Measurements from ENCODE around the gene GTF3C1.

The GTF3C1 gene

DNA sequence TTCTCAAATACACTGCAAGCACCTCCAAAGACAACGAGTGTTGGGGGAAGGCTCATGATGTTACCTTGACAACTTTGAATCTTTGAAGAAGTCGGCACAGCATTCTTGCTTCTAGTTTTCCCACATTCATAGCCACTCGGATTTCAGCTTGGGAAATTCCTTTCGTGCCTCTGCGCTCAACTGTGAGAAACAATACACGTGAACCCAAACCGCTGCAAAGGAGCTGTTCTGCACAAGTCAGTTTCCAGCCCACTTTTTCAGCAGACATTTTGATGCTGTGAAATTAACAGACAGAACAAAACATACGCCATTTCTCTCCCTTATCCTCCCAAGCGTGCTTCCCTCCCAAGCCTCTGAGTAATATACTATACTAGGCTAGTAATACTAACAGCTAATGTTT is 41.2 kb downstream of the GTF3C1 start:
- Histone ChIP-seq H3K27me3 (ENCODE audit: control insufficient read depth in 5 of 5, insufficient read depth in 4 of 5, low read length in 5 of 5) (no peaks in the 10 kb centered on the region), H3K4me3 (ENCODE audit: low read depth in 1 of 5, low read length in 5 of 5) (no peak overlapping the region), H3K27ac (ENCODE audit: low read depth, low read length) (no peak overlapping the region), H3K9me3 (ENCODE audit: control insufficient read depth in 5 of 5, low read length in 5 of 5) (no peaks in the 10 kb centered on the region), H3K9ac (ENCODE audit: low read length in 5 of 5) (no peak overlapping the region), H3K36me3 (ENCODE audit: control insufficient read depth in 5 of 5, insufficient read depth in 5 of 5, low read length in 5 of 5) (peaks cover 12 to 97% (median 82%) of the 10 kb centered on the region in 5 donors), H3K4me1 (ENCODE audit: control insufficient read depth in 5 of 5, insufficient read depth in 5 of 5, low read length in 5 of 5) (peaks cover 0 to 7% (median 0%) of the 10 kb centered on the region in 5 donors)

DNA sequence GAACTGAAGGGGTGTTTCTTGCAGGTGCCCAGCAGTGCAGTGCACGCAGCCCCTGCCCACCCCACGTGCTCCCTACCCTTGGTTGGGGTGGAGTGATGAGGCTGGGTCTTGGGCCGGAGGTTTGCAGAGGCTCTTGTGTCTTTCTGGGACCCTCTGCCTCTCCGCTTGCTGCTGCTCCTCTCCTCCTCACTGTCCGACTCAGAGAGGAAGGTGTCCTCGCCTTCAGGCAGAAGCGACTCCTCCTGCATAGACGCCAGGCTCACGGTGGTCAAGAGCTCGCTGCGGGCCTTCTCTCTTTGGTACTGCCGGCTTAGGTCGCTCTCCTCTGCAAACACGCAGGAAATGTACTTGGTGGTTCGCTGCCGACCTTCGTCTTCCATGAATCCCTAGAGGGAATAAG is 42.9 kb downstream of the GTF3C1 start:
- H3K9ac ChIP-seq (ENCODE audit: low read length in 5 of 5), result no peak overlapping the region
- no peaks in the 10 kb centered on the region for H3K27me3 ChIP-seq (ENCODE audit: control insufficient read depth in 5 of 5, insufficient read depth in 4 of 5, low read length in 5 of 5)
- H3K36me3 ChIP-seq (ENCODE audit: control insufficient read depth in 5 of 5, insufficient read depth in 5 of 5, low read length in 5 of 5), result peaks cover 13 to 97% (median 91%) of the 10 kb centered on the region in 5 donors
- no peaks in the 10 kb centered on the region for H3K9me3 ChIP-seq (ENCODE audit: control insufficient read depth in 5 of 5, low read length in 5 of 5)
- peaks cover 0 to 7% (median 0%) of the 10 kb centered on the region in 5 donors for H3K4me1 ChIP-seq (ENCODE audit: control insufficient read depth in 5 of 5, insufficient read depth in 5 of 5, low read length in 5 of 5)
- H3K27ac ChIP-seq (ENCODE audit: low read depth, low read length), result no peak overlapping the region
- H3K4me3 ChIP-seq (ENCODE audit: low read depth in 1 of 5, low read length in 5 of 5), result no peak overlapping the region

DNA sequence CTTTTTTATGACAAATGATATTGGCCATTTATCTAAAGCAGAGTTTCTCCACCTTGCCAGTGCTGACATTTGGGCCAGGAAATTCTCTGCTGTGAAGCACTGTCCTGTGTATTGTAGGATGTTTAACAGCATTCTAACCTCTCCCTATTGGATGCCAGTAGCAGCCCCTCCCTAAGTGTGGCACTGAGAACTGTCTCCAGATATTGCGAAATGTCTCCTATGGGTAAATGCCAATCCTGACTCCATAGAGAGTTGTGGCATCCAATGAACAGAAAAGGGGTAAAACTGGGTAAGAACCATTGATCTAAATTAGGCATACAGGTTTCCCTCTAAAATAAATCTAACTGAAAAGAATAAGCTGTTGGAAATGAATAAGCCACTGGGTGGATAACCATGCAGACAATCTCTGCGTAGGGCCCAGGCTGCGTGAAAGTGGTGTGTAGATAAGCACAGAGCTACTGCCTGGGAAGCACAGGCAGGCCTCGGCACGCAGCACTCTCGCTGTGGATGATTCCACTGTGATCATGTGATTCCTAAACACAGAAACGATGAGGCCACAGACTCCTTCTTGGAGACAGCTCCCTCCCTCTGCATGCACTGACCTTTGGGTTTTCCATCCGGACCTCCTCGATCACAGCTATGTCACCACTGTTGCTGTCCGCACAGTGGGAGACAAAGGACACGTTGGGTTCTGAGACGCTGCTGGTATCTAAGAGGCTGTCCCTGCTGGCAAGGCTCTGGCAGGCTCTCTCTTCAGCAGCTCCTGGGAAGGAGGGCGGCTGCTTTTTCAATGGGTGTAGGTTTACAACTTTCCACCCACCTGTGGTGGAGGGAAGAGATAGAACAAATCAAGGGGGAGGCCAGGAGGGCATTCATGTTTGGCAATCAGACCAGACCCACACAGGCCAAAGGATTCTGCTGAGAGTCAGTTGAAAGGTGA is 44.1 kb downstream of the GTF3C1 start:
- Histone ChIP-seq H3K4me3 (ENCODE audit: low read depth in 1 of 5, low read length in 5 of 5) (no peak overlapping the region), H3K27me3 (ENCODE audit: control insufficient read depth in 5 of 5, insufficient read depth in 4 of 5, low read length in 5 of 5) (no peaks in the 10 kb centered on the region), H3K9me3 (ENCODE audit: control insufficient read depth in 5 of 5, low read length in 5 of 5) (no peaks in the 10 kb centered on the region), H3K4me1 (ENCODE audit: control insufficient read depth in 5 of 5, insufficient read depth in 5 of 5, low read length in 5 of 5) (peaks cover 0 to 7% (median 0%) of the 10 kb centered on the region in 5 donors), H3K36me3 (ENCODE audit: control insufficient read depth in 5 of 5, insufficient read depth in 5 of 5, low read length in 5 of 5) (peaks cover 10 to 96% (median 91%) of the 10 kb centered on the region in 5 donors), H3K27ac (ENCODE audit: low read depth, low read length) (no peak overlapping the region), H3K9ac (ENCODE audit: low read length in 5 of 5) (no peak overlapping the region)

DNA sequence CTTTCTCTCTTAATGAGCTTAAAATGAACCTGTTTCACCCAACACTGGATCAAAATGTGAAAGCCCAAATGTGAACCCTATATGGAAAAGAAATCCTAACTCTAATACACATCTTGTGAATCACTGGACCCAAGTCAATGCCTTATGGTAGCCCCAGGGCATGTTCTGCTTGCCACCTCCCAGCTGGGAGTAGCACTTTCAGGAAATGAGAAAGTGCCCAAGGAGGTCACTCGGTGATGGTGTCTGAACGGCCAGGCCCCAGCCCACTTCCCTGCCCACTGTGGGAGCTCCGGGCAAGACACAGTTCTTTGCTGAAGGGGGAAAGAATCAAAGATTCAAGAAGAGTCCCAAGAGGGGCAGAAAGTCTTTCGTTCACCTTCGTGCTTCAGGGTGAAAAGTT is 46.1 kb downstream of the GTF3C1 start:
- no peak overlapping the region for H3K27ac ChIP-seq (ENCODE audit: low read depth, low read length)

DNA sequence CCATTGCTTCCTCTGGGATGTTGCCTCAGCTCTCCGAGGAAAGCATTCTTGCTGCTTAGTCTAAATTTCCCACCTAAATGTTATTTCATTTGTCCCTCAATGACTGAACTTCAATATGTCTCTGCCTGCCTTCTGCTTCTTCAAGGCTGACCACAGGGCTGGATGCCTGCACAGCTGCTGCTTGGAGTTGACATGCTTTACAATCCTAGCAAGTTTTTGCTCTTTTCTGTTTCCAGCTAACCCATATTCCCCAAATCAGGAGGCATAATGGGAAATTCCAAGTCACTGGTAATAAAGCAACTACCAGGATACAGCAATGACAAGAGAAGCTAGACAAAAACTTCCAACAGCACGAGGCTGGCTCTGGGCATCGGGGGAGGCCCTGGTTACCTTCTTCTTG is 48.9 kb downstream of the GTF3C1 start:
- Histone ChIP-seq H3K4me3 (ENCODE audit: low read depth in 1 of 5, low read length in 5 of 5) (no peak overlapping the region), H3K27ac (ENCODE audit: low read depth, low read length) (no peak overlapping the region), H3K27me3 (ENCODE audit: control insufficient read depth in 5 of 5, insufficient read depth in 4 of 5, low read length in 5 of 5) (no peaks in the 10 kb centered on the region), H3K9ac (ENCODE audit: low read length in 5 of 5) (no peak overlapping the region), H3K9me3 (ENCODE audit: control insufficient read depth in 5 of 5, low read length in 5 of 5) (no peaks in the 10 kb centered on the region), H3K4me1 (ENCODE audit: control insufficient read depth in 5 of 5, insufficient read depth in 5 of 5, low read length in 5 of 5) (peaks cover 0 to 26% (median 10%) of the 10 kb centered on the region in 5 donors), H3K36me3 (ENCODE audit: control insufficient read depth in 5 of 5, insufficient read depth in 5 of 5, low read length in 5 of 5) (peaks cover 5 to 99% (median 95%) of the 10 kb centered on the region in 5 donors)

More for the DNA sequence above, 46.1 kb downstream of the GTF3C1 start:
- Histone ChIP-seq H3K9me3 (ENCODE audit: control insufficient read depth in 5 of 5, low read length in 5 of 5) (no peaks in the 10 kb centered on the region), H3K27me3 (ENCODE audit: control insufficient read depth in 5 of 5, insufficient read depth in 4 of 5, low read length in 5 of 5) (no peaks in the 10 kb centered on the region), H3K36me3 (ENCODE audit: control insufficient read depth in 5 of 5, insufficient read depth in 5 of 5, low read length in 5 of 5) (peaks cover 7 to 99% (median 96%) of the 10 kb centered on the region in 5 donors), H3K4me3 (ENCODE audit: low read depth in 1 of 5, low read length in 5 of 5) (no peak overlapping the region), H3K9ac (ENCODE audit: low read length in 5 of 5) (no peak overlapping the region), H3K4me1 (ENCODE audit: control insufficient read depth in 5 of 5, insufficient read depth in 5 of 5, low read length in 5 of 5) (peaks cover 0 to 16% (median 10%) of the 10 kb centered on the region in 5 donors)

DNA sequence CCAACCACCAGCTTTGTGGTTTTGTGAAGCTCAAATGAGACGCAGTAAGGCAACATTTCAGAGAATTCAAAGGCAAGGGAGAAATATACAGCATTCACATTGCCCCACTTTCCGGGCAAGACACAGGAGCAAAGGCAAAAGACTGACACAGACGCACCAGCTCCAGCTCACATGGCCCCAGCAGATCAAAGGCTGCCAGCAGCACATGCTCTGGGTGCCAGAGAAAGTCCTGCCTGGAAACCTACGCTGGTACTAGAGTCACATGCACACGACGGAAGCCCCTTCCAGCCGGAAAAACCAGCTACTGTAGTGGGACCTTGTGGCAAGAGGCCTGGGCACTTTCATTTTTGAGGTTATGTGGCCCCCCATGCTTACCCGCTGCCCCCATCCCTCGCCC is 50.1 kb downstream of the GTF3C1 start:
- peaks cover 5 to 98% (median 94%) of the 10 kb centered on the region in 5 donors for H3K36me3 ChIP-seq (ENCODE audit: control insufficient read depth in 5 of 5, insufficient read depth in 5 of 5, low read length in 5 of 5)
- no peaks in the 10 kb centered on the region for H3K27me3 ChIP-seq (ENCODE audit: control insufficient read depth in 5 of 5, insufficient read depth in 4 of 5, low read length in 5 of 5)

DNA sequence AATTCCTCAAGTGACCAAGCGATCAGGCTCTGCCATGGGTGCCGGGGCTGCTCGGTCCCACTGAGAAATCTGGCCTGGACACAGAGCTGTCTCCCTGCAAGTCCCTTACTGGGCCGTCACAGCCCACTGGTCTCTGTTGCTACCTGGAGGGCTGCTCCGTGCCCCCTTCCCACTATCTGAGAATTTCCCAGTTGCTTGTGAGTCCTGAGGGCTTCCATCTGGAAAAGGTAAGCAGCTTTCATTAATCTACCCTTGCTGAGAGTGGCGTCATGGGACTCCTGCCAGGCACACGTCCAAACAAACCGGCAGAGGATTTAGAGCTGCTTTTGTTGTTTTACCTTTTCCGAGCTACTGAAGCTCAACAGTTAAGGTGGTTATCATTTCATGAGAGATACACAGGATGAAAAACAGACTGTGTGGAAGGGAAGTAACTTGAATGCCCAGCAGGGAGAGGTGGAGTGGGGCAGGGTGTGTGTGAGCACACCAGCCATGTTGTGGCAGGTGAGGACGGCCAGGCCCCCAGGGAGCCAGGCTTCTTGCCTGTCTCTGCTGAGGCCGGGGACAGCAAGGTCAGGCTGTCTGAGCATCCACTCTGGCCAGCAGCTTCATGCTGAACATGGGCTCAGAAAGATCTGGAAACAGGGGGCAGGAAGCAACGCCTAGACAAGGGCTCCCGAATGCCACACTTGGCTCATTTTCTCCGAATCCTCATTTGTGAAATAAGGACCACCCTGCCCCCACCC is 50.6 kb downstream of the GTF3C1 start:
- H3K4me1 ChIP-seq (ENCODE audit: control insufficient read depth in 5 of 5, insufficient read depth in 5 of 5, low read length in 5 of 5), result peaks cover 0 to 23% (median 7%) of the 10 kb centered on the region in 5 donors
- no peaks in the 10 kb centered on the region for H3K27me3 ChIP-seq (ENCODE audit: control insufficient read depth in 5 of 5, insufficient read depth in 4 of 5, low read length in 5 of 5)
- no peak overlapping the region for H3K9ac ChIP-seq (ENCODE audit: low read length in 5 of 5)
- H3K27ac ChIP-seq (ENCODE audit: low read depth, low read length), result no peak overlapping the region
- H3K4me3 ChIP-seq (ENCODE audit: low read depth in 1 of 5, low read length in 5 of 5), result no peak overlapping the region
- peaks cover 5 to 98% (median 93%) of the 10 kb centered on the region in 5 donors for H3K36me3 ChIP-seq (ENCODE audit: control insufficient read depth in 5 of 5, insufficient read depth in 5 of 5, low read length in 5 of 5)
- H3K9me3 ChIP-seq (ENCODE audit: control insufficient read depth in 5 of 5, low read length in 5 of 5), result no peaks in the 10 kb centered on the region

More for the DNA sequence above, 50.1 kb downstream of the GTF3C1 start:
- no peak overlapping the region for H3K9ac ChIP-seq (ENCODE audit: low read length in 5 of 5)
- peaks cover 0 to 23% (median 7%) of the 10 kb centered on the region in 5 donors for H3K4me1 ChIP-seq (ENCODE audit: control insufficient read depth in 5 of 5, insufficient read depth in 5 of 5, low read length in 5 of 5)
- no peak overlapping the region for H3K27ac ChIP-seq (ENCODE audit: low read depth, low read length)
- no peaks in the 10 kb centered on the region for H3K9me3 ChIP-seq (ENCODE audit: control insufficient read depth in 5 of 5, low read length in 5 of 5)
- H3K4me3 ChIP-seq (ENCODE audit: low read depth in 1 of 5, low read length in 5 of 5), result no peak overlapping the region

DNA sequence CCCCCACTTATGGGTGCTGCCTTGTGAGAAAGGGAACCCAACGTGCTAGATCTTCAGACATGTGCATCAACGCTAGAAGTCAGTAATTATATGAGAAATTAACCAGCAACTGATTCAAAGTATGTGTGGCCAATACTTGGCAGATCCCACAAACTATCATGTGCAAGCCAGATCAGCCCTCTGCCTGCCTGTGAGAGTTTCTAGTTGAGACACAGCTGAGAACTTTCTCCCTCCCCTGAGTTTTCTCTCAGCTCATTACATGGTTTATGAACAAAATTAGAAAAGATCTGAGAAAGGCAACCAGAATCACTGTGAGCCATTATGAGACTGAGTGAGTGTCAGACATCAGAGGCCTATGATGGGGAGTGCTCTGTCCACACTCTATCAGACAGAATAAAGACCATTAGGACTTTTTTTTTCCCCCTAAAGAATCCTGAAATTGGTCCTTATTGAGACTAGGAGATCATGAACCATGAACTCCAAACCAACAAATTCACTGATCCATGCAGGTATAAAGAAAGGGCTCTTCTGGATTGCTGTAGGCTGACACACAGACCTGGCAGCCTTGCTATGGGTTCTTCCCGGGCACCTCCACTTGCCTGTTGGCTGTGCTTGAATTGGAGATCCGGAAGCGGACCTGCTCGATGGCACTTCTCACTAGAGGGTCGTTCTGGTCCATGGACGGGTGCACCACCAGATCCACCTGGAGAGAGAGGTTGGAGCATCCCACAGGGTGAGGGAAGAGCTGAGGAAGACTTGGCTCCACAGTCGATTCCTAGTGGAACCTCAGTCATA is 51.5 kb downstream of the GTF3C1 start:
- H3K36me3 ChIP-seq (ENCODE audit: control insufficient read depth in 5 of 5, insufficient read depth in 5 of 5, low read length in 5 of 5), result peaks cover 5 to 96% (median 86%) of the 10 kb centered on the region in 5 donors
- H3K9ac ChIP-seq (ENCODE audit: low read length in 5 of 5), result no peak overlapping the region
- no peaks in the 10 kb centered on the region for H3K27me3 ChIP-seq (ENCODE audit: control insufficient read depth in 5 of 5, insufficient read depth in 4 of 5, low read length in 5 of 5)
- H3K4me1 ChIP-seq (ENCODE audit: control insufficient read depth in 5 of 5, insufficient read depth in 5 of 5, low read length in 5 of 5), result peaks cover 0 to 23% (median 7%) of the 10 kb centered on the region in 5 donors
- H3K27ac ChIP-seq (ENCODE audit: low read depth, low read length), result no peak overlapping the region
- H3K4me3 ChIP-seq (ENCODE audit: low read depth in 1 of 5, low read length in 5 of 5), result no peak overlapping the region
- no peaks in the 10 kb centered on the region for H3K9me3 ChIP-seq (ENCODE audit: control insufficient read depth in 5 of 5, low read length in 5 of 5)

DNA sequence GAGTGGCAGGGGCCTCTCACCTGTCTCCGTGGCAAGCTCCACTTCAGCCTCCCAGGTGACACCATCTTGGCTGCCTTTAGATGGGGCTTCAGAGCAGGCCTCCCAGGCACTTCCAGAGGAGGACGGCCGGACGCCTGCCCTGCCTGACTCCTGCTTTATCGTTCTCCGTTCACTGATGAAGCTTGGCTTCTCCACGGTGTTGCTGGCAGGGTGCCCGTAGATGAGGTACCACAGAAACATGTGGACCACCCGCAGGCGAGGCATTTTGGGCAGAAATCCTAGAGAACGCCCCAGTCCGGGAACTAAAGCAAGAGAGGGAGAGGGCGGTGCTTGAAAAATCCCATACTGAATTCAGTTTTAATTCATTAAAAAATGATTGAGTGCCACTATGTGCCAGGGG is 54.5 kb downstream of the GTF3C1 start:
- Histone ChIP-seq H3K27me3 (ENCODE audit: control insufficient read depth in 5 of 5, insufficient read depth in 4 of 5, low read length in 5 of 5) (no peaks in the 10 kb centered on the region), H3K9ac (ENCODE audit: low read length in 5 of 5) (no peak overlapping the region), H3K36me3 (ENCODE audit: control insufficient read depth in 5 of 5, insufficient read depth in 5 of 5, low read length in 5 of 5) (peaks cover 7 to 96% (median 84%) of the 10 kb centered on the region in 5 donors), H3K27ac (ENCODE audit: low read depth, low read length) (no peak overlapping the region), H3K9me3 (ENCODE audit: control insufficient read depth in 5 of 5, low read length in 5 of 5) (no peaks in the 10 kb centered on the region), H3K4me3 (ENCODE audit: low read depth in 1 of 5, low read length in 5 of 5) (no peak overlapping the region), H3K4me1 (ENCODE audit: control insufficient read depth in 5 of 5, insufficient read depth in 5 of 5, low read length in 5 of 5) (peaks cover 0 to 26% (median 22%) of the 10 kb centered on the region in 5 donors)

Data from subcutaneous abdominal adipose tissue (tissue), 5 donors.